HUES6 (cell line): ENCODE measurements around the gene TRIM26.
A peak's percentile ranks its signal among the peaks of the same experiment; 100 is the strongest.
"Not testable (repeated sequence)": the region's sequence is repeated elsewhere in the genome, so short reads cannot be mapped to it uniquely, and the experiment has no call there.

Source experiments
- H3K27ac ChIP-seq: 2 replicates; pipeline ENCODE4 v1.7.0; 2013; ENCODE audit warnings: low read depth, mild to moderate bottlenecking, low read length, inconsistent platforms
- H3K27me3 ChIP-seq: 2 replicates; pipeline ENCODE4 v1.6.1; 2013; ENCODE audit warnings: low read length; ENCODE audit not compliant: control insufficient read depth, insufficient read depth
- H3K36me3 ChIP-seq: 2 replicates; pipeline ENCODE4 v1.6.1; 2013; ENCODE audit warnings: low read length; ENCODE audit not compliant: control insufficient read depth, insufficient read depth
- H3K4me1 ChIP-seq: 2 replicates; pipeline ENCODE4 v1.6.1; 2013; ENCODE audit warnings: low read length; ENCODE audit not compliant: control insufficient read depth, insufficient read depth
- H3K4me3 ChIP-seq: 2 replicates; pipeline ENCODE4 v1.5.1; 2013; ENCODE audit warnings: low read depth, low read length
- H3K9ac ChIP-seq: one replicate; pipeline ENCODE4 v1.6.1; 2013; ENCODE audit warnings: mild to moderate bottlenecking, low read length
- H3K9me3 ChIP-seq: 2 replicates; pipeline ENCODE4 v1.6.1; 2013; ENCODE audit warnings: low read depth, low read length; ENCODE audit not compliant: control insufficient read depth, insufficient read depth

The TRIM26 gene

DNA sequence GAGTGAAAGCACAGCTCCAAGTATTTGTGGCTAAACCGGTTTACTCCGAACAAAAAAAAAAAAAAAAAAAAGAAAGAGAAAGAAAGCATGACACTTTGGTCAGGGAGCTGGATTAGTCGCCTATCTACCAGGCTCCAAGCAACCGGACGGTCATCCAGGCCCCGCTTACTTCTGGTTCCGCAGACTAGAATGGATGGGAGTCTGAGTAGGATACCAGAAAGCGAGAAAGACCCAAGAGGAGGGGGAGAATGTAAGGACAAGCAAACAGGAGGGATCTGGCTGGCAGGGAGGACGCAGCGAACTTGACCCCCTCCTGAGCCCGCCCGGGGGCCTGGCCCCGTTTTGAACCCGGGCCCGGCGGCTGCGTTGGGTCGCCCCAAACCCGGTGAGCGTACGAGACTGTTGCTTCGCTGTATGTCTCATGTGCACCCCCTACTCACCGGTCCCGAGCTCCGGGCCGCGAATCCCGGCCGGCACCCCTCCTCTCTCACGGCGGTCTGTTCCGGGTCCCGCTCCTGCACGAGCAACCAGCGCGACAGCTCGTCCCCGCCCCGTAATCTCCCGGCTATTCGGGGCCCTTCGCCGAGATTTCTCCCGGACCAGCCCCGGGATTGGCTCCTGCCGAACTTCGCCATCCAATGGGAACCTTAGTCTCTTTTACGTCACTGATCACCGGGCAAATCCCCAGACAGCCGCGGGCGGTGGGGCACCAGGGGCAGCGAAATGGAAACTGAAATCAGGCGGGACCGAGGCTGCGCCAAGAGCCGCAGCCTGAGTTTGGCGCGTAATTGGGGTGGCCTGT, at the start of gene TRIM26:
TRIM26 (minus strand) TSS at position 542 of the 802 bp plus-strand sequence. CDS start 14,303 bp downstream, outside the sequence.
- Histone ChIP-seq H3K27me3 (no peaks in the 10 kb centered on the region), H3K9me3 (no peaks in the 10 kb centered on the region), H3K36me3 (no peaks in the 10 kb centered on the region), H3K4me1 (peaks cover 35% of the 10 kb centered on the region), H3K4me3 (peak within 1 kb of the TSS; percentile 99), H3K9ac (peak within 1 kb of the TSS; percentile 95), H3K27ac (peak within 1 kb of the TSS; percentile 85; the same call in 1 of the 2 replicates)

DNA sequence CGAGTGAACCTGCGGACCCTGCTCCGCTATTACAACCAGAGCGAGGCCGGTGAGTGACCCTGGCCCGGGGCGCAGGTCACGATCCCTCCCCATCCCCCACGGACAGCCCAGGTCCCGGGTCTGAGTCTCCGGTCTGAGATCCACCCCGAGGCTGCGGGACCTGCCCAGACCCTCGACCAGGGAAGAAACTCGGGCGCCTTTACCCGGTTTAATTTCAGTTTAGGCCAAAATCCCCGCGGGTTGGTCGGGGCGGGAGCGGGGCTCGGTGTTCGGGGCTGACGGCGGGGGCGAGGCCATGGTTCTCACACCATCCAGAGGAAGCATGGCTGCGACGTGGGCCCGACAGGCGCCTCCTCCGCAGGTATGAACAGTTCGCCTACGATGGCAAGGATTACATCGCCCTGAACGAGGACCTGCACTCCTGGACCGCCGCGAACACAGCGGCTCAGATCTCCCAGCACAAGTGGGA, 46.9 kb upstream of the TRIM26 start:
- Histone ChIP-seq H3K4me3 (peak overlapping the region; percentile 84), H3K9me3 (no peaks in the 10 kb centered on the region), H3K36me3 (peaks cover 15% of the 10 kb centered on the region), H3K4me1 (peaks cover 7% of the 10 kb centered on the region; the same call in 1 of the 2 replicates), H3K27me3 (peaks cover 16% of the 10 kb centered on the region), H3K27ac (no peak overlapping the region), H3K9ac (peak overlapping the region; percentile 52)

- H3K36me3 ChIP-seq = peaks cover 8% of the 10 kb centered on the region; the same call in 1 of the 2 replicates
- no peaks in the 10 kb centered on the region for H3K9me3 ChIP-seq
- H3K4me3 ChIP-seq = peak overlapping the region; percentile 84
- H3K4me1 ChIP-seq = peaks cover 7% of the 10 kb centered on the region; the same call in 1 of the 2 replicates
- peak overlapping the region; percentile 52 for H3K9ac ChIP-seq
- H3K27ac ChIP-seq = no peak overlapping the region
- peaks cover 16% of the 10 kb centered on the region for H3K27me3 ChIP-seq
Observed at GRCh38 chr6:30259140-30260035, 46.2 kb upstream of the TRIM26 start.

DNA sequence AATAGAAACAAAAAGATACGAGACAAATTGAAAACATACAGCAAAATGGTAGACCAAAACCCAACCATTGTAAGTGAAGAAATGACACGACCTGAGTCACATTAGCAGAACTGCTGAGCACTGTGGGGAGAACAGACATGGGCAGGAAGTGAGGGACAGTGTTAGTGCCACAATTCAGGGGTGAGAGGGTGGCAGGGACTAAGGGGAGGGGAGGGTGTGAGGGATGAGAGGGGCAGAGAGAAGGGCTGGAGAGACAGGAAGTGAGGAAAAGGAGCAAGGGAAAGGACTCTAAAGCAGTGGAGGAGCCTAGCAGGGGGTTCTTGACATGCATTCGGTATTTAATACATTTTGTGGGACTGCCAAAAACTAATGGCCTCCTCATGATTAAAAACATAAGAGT, 45.0 kb upstream of the TRIM26 start:
- Histone ChIP-seq H3K27me3 (peaks cover 16% of the 10 kb centered on the region), H3K27ac (no peak overlapping the region), H3K9me3 (no peaks in the 10 kb centered on the region), H3K4me3 (no peak overlapping the region), H3K36me3 (peaks cover 7% of the 10 kb centered on the region; the same call in 1 of the 2 replicates), H3K4me1 (peaks cover 7% of the 10 kb centered on the region; the same call in 1 of the 2 replicates), H3K9ac (no peak overlapping the region)

- not testable (repeated sequence) for H3K9me3 ChIP-seq, H3K4me1 ChIP-seq, H3K27me3 ChIP-seq, H3K36me3 ChIP-seq, H3K27ac ChIP-seq, H3K4me3 ChIP-seq, H3K9ac ChIP-seq
Observed at GRCh38 chr6:30252417-30252816, 39.2 kb upstream of the TRIM26 start.

DNA sequence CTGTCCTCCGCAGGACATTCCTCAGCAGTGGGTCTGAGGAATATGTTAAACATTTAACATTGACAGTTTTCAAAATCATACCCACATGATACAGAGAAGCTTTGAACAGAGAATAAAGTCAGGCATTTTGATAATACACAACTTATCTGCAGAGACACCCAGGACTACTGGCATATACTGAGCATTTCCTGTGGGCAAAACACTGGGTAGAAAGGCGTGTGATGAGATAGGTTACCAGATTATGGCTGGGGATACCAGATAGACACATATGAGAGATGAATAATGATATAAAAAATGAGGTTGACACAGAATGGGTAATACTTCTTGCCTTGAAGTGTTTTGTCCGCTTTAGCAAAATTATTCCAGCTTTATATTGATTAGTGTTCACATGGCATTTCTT, 31.4 kb upstream of the TRIM26 start:
- H3K4me3 ChIP-seq = no peak overlapping the region
- no peak overlapping the region for H3K9ac ChIP-seq
- no peaks in the 10 kb centered on the region for H3K36me3 ChIP-seq
- H3K9me3 ChIP-seq = no peaks in the 10 kb centered on the region
- no peaks in the 10 kb centered on the region for H3K4me1 ChIP-seq
- no peaks in the 10 kb centered on the region for H3K27me3 ChIP-seq
- no peak overlapping the region for H3K27ac ChIP-seq

DNA sequence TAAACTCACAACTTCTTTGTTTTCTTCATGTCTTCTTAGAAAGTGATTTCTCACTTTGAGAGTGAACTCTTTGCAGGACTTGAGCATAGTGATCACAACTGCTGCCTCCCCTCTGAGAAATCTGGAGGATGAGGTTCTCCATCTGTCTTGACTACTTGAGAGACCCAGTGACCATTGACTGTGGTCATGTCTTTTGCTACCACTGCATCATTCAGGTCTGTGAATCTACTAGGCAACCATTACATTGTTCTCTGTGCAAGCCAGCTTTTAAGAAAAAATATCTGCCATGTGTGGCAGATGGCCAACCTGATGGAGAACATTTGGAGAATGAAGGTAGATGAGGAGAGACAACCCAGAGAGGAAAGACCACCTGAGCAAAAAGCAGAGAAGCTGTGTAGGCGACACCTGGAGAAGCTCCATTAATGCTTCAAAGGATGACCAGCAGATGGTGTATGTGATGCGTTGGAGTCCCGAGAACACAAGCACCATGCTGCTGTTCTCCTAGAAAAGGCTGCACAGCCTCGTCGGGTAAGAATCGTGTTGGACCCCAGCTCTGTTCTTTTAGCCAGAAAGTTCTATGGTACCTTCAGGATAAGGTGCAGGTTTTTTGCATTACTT, 25.1 kb upstream of the TRIM26 start:
- H3K4me1 ChIP-seq = no peaks in the 10 kb centered on the region
- H3K27me3 ChIP-seq = peaks cover 8% of the 10 kb centered on the region; the same call in 1 of the 2 replicates
- no peak overlapping the region for H3K9ac ChIP-seq
- no peaks in the 10 kb centered on the region for H3K36me3 ChIP-seq
- no peak overlapping the region for H3K4me3 ChIP-seq
- H3K27ac ChIP-seq = no peak overlapping the region
- H3K9me3 ChIP-seq = no peaks in the 10 kb centered on the region

DNA sequence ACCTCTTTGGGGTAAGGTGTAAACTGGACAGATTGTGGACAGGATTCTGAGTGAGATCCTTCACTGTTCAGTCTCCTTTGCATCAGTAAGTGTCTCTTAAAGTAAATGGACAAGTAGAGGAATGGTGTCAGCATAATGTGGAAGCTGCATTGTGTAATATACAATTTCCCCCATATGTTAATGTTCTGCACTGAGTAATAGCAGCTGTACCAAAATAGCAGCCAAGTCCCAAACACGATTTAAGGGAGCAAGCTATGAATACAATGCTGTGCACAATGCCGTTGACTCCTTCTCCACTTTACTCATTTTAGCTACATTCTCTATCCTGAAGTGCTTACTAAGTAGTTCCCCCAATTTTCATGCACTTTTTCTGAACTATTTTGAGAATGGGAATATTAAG, 21.1 kb upstream of the TRIM26 start:
- Histone ChIP-seq H3K9ac (no peak overlapping the region), H3K27me3 (peaks cover 8% of the 10 kb centered on the region; the same call in 1 of the 2 replicates), H3K4me1 (no peaks in the 10 kb centered on the region), H3K9me3 (no peaks in the 10 kb centered on the region), H3K36me3 (no peaks in the 10 kb centered on the region), H3K4me3 (no peak overlapping the region), H3K27ac (no peak overlapping the region)

GRCh38 chr6:30231067-30231466, 17.9 kb upstream of the TRIM26 start:
- Histone ChIP-seq H3K9me3 (no peaks in the 10 kb centered on the region), H3K4me1 (peaks cover 9% of the 10 kb centered on the region; the same call in 1 of the 2 replicates), H3K9ac (no peak overlapping the region), H3K27ac (no peak overlapping the region), H3K36me3 (no peaks in the 10 kb centered on the region), H3K4me3 (no peak overlapping the region), H3K27me3 (peaks cover 8% of the 10 kb centered on the region; the same call in 1 of the 2 replicates)

GRCh38 chr6:30227763-30228487, 14.7 kb upstream of the TRIM26 start:
- Histone ChIP-seq H3K9ac (no peak overlapping the region), H3K36me3 (no peaks in the 10 kb centered on the region), H3K4me3 (no peak overlapping the region), H3K27ac (no peak overlapping the region), H3K4me1 (peaks cover 9% of the 10 kb centered on the region; the same call in 1 of the 2 replicates), H3K27me3 (no peaks in the 10 kb centered on the region), H3K9me3 (peaks cover 13% of the 10 kb centered on the region)
